ENCODE data around the gene POU2F1.

DNA sequence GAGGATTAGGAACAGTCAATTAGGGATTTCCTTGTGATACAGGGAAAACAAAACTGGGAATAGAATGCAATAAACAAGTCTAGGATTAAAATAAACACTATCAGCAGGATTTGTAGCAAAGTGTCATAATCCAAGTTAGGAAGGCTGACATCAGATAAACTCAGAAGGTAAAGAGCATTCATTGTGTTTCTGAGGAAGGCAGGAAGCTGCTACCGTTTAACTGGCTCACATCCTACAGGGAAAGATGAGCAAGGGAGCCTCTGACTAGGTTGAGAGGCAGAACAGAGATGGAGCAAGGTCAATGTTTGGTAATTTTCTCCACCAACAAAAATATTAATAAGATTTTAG lies 124.7 kb downstream of the POU2F1 start:
- TF ChIP-seq, protein P1, sequence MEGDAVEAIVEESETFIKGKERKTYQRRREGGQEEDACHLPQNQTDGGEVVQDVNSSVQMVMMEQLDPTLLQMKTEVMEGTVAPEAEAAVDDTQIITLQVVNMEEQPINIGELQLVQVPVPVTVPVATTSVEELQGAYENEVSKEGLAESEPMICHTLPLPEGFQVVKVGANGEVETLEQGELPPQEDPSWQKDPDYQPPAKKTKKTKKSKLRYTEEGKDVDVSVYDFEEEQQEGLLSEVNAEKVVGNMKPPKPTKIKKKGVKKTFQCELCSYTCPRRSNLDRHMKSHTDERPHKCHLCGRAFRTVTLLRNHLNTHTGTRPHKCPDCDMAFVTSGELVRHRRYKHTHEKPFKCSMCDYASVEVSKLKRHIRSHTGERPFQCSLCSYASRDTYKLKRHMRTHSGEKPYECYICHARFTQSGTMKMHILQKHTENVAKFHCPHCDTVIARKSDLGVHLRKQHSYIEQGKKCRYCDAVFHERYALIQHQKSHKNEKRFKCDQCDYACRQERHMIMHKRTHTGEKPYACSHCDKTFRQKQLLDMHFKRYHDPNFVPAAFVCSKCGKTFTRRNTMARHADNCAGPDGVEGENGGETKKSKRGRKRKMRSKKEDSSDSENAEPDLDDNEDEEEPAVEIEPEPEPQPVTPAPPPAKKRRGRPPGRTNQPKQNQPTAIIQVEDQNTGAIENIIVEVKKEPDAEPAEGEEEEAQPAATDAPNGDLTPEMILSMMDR (IDR thresholded peaks at IDR 0.05), result no peak
- TF ChIP-seq POLR2A (IDR thresholded peaks at IDR 0.05), result no peak
